ENCODE data around the gene ZSWIM9.

- TF ChIP-seq CTCF (IDR thresholded peaks at IDR 0.05; ENCODE audit: poor library complexity) (no peak), EZH2 (IDR thresholded peaks at IDR 0.05; ENCODE audit: borderline replicate concordance) (no peak), EZH2phosphoT487 (IDR thresholded peaks at IDR 0.05; ENCODE audit: low read depth, severe bottlenecking, unreplicated experiment) (no peak)
Observed at GRCh38 chr19:48122421-48122820, 48.1 kb upstream of the ZSWIM9 start.
